ENCODE data around the gene TRIM50.
"Not testable (repeated sequence)": the region's sequence is repeated elsewhere in the genome, so short reads cannot be mapped to it uniquely, and the experiment has no call there.

GRCh38 chr7:73323434-73324080 lies 4.3 kb downstream of the TRIM50 start:
- not testable (repeated sequence) for TF ChIP-seq MYC (IDR thresholded peaks at IDR 0.05; ENCODE audit: low read depth, low read length)
- TF ChIP-seq, protein P1, sequence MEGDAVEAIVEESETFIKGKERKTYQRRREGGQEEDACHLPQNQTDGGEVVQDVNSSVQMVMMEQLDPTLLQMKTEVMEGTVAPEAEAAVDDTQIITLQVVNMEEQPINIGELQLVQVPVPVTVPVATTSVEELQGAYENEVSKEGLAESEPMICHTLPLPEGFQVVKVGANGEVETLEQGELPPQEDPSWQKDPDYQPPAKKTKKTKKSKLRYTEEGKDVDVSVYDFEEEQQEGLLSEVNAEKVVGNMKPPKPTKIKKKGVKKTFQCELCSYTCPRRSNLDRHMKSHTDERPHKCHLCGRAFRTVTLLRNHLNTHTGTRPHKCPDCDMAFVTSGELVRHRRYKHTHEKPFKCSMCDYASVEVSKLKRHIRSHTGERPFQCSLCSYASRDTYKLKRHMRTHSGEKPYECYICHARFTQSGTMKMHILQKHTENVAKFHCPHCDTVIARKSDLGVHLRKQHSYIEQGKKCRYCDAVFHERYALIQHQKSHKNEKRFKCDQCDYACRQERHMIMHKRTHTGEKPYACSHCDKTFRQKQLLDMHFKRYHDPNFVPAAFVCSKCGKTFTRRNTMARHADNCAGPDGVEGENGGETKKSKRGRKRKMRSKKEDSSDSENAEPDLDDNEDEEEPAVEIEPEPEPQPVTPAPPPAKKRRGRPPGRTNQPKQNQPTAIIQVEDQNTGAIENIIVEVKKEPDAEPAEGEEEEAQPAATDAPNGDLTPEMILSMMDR (IDR thresholded peaks at IDR 0.05; ENCODE audit: low read depth, low read length), result not testable (repeated sequence)

All from NB4 (cell line).